Iris pigment epithelial cell (primary cell): ENCODE measurements around the gene MACROD1.

Experiments
- DNase-seq: peaks from one replicate; pipeline ENCODE4 v3.0.0-alpha.2; 2011; ENCODE audit warnings: low read depth

MACROD1 gene

DNA sequence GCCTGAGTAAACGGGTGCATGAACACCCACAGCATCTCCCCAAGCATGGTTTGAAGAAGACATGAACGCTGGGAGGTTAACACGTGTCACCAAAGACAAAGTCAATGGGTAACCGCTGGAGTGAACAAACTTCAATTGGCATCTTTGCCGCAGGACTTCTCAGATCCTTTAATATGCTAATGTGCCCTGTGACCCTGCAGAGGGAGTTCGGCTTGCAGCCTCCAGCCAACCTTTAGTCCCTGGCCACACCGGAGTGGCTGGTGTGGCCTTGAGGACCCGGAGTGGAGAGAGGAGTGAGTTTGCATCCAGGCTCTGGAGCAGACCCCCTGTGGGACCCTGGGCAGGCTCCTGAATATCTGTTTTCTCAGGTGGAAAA, 73.2 kb downstream of the MACROD1 start:
- no peak for DNase-seq

DNA sequence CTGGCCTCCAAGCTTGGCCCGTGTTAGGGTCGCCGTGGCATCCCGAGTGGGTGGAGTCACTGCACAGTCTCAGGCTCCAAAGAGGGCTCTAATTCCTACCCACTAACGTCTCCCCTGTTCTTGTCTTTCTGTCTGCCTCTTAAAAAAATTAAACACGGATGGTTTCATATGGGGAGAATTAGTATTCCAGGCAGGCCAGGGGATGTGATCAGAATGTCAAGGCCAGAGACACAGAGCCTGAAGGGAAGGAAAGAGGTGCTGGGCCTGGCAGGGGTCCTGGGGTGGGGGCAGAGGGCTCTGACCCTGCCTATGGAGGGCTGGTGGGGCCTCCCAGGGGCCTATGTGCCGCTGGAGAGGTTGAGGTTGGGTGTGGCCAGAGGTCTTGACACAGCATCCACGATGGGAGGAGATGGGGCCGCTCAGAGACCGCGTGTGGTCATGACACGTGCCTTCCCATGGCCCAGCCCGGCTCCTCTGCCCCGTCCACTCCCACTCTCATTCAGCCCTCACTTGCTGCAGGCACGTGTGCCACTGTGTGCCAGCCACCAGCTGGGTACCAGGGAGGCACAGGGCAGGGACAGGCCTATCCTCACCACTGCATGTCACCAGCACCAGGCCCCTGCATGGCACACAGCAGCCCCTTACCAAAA, 73.7 kb downstream of the MACROD1 start:
- DNase-seq, result no peak

DNA sequence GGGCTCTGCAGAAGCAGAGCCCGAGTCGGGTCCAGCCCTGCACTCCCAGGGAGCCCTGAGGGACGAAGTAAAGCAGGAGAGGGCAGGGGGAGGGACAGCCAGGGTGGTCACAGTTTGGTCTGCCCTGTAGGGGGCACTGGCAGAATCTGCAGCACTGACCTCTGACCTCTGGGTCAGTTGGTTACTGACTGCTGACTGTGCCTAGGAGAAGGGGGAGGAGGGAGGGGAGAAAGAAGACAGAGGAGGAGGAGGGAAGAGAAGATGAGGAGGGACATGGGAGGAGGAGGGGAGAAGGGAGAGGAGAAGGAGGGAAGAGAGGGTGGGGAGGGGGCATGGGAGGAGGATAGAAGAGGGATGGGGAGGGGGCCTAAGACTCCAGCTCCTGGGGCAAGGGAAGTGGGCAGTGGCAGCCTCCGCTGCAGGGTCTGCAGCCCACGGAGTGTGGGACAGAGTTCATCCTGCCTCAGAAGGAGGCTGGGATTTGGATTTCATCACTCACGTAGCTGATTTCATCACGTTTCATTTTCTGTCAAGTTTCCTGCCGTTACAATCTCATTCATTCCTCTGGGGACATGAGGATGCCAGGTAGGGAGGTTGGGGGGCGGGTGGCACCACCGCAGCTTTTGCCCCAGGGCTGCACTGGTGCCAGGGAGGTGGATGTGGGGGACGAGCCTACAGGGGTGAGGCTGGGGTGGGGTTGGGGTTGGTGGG, 75.0 kb downstream of the MACROD1 start:
- peak; percentile 42 for DNase-seq

DNA sequence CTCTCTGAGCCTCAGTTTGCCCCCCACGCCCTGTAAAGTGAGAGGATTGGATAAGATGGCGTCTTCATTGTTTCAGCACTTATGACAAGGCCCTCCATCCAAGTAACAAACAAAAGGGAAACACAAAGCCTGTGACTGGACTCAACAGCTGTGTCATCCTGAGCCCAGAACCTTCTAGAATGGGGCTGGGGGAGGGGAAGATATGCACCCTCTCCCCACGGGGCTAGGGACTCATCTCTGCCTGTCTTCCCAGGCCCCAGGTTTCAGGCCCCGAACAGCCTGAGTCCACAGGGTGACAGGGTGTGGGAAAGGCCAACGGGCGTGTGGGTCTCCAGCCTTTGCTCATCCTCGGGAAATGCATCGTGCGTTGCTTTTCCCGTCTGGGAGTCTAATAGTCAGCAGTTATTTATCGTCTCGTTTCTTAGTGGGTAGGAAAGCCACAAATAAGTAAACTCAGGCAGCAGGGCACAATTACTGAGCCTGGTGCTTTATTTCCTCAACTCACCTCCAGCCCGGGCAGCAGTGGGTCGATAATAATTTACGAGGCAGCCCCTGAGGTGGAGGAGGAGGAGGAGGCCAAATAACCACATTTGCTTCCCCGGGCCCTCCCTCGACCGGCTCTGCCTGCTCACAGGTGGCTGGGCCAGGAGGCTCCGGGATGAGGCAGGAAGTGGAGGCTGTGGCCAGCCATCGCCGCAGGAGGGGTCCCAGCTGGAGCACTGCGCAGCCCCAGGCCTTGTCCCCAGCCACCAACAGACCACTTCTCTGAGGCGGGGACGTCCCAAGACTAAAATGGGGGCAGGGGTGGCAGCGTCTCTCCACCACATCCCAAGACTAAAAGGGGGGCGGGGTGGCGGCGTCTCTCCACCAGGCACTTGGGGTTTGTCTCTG, 75.8 kb downstream of the MACROD1 start:
- no peak for DNase-seq

DNA sequence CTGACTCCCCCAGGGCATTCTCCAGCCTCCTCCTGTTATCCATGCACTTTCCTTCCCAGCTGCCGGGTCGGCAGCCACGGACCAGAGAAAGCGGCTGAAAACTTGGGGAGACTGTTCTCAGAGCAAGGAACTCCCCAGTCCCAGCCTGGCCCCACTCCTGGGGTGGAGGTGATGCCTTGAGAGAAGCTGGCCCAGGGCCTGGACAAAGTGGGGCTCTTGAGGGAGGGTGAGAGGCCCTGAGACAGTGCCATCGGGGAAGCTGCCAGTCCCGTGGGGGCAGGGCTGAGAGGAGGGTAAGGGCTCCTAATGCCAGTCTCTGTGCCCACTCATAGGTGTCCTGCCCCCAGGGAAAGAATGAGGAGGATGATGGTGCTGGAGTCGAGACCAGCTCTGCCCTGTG, 76.4 kb downstream of the MACROD1 start:
- DNase-seq, result no peak

- DNase-seq, result no peak
Observed at GRCh38 chr11:64089027-64089360, 76.9 kb downstream of the MACROD1 start.

DNA sequence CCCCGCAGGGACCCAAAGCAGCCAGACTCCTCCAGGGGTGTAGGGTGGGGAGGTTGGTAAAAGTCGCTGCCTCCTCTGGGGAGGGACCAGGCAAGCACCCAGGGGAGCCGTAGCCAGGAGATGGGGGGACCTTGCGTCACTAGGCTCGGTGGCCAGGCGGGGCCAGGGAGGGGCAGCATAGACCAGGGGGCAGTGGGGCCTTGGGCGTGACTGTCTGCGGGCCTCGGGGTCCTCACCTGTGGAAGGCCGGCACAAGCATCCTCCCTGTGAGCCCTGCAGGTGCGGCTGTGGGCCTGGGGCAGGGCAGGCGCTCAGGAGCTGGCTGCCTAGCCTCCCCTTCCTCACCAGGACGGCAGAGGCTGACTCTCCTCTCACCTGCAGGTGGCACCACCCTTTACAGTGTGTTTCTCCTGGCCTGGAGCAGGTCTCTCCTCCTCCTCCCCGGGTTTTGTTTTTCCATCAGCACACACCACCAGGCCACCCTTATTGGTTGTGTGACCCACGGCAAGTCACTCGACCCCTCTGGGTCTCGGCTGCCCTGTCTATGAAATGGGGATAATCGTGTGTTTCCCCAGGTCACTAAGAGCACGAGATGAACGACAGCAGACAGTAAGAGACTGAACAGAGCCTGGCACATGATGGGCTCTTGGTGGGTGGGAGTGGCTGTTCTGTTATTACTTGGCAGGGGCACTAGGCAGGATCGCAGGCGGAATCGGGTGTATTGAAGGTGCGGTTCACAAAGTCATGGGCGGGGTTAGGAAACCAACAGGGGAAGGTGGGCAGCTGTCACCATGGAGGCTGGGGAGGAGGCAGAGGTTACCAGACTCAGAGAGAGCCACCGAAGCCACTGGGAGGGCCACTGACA, 77.5 kb downstream of the MACROD1 start:
- DNase-seq, result no peak

- DNase-seq, result no peak
Observed at GRCh38 chr11:64086258-64087123, 79.4 kb downstream of the MACROD1 start.

GRCh38 chr11:64085906-64086257, 80.0 kb downstream of the MACROD1 start:
- no peak for DNase-seq

GRCh38 chr11:64084951-64085710, 80.8 kb downstream of the MACROD1 start:
- DNase-seq, result no peak

DNA sequence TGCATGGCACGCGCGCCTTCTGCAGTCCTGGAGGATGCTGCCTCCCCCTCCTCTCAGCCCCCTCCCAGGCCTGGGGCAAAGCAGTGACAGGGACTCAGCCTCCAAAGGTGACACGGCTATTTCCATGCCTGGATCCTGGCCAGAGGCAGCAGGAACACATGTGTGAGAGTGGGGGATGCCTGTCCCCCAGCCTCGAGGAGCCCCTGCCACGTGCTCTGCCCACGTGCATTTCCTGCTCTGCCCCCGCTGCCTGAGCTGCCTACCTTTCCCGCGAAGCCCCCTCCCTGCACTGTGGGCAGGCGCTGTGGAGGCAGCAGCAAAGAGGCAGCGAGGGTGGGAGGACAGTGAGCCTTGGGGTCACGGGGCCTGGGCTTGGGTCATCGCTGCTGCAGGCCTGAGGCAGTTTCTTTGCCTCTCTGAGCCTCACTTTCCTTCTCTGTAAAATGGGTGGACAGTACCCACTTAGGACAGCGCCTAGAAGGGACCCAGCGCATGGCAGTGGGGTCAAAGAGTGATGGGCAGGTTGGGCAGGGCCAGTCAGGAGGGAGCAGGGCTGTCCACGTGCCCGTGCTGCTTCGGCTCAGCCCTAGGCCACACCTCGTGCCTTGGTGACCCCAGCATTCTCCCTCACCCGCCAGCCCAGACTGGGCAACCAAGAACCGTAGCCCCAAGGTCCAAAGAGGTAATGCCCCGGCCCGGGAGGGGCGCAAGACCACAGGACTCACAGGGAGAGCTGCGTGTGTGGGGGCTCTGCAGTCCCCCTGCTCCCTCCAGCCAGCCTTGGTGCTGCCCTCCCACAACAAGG, 81.6 kb downstream of the MACROD1 start:
- no peak for DNase-seq

GRCh38 chr11:64083398-64084080, 82.4 kb downstream of the MACROD1 start:
- peak; percentile 42 for DNase-seq

- no peak for DNase-seq
Observed at GRCh38 chr11:64081745-64082442, 84.0 kb downstream of the MACROD1 start.

- DNase-seq, result no peak
Observed at GRCh38 chr11:64080390-64080789, 85.5 kb downstream of the MACROD1 start.

DNA sequence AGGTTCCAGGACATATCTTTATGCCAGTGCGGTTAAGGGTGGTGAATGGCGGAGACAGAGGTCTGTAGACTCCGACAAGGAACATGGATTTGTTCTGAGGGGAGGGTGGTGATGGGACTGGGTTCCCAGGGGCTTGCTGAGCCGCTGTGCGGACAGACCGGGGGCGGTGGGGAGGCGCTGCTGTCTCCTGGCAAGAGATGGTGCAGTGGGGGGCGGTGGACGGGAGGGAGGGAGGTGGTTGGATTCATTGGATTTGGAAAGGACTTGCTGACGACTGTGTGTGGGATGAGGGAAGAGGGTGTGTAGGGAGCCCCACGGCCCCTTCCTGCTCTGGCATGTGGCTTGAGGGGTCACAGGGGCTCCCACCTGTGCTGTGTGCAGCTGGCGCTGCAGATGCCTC, 87.0 kb downstream of the MACROD1 start:
- no peak for DNase-seq

- no peak for DNase-seq
Observed at GRCh38 chr11:64078284-64078683, 87.6 kb downstream of the MACROD1 start.

- DNase-seq, result no peak
Observed at GRCh38 chr11:64077607-64078006, 88.3 kb downstream of the MACROD1 start.

- no peak for DNase-seq
Observed at GRCh38 chr11:64076758-64077157, 89.2 kb downstream of the MACROD1 start.
